HG03354 (cell line): Measurements from ENCODE around the gene PLA2G2C.

Experiments
- ATAC-seq: cut with Tn5 transposase; IDR thresholded peaks from one replicate; pipeline ENCODE4 v1.9.1; 2021; ENCODE audit warnings: mild to moderate bottlenecking; ENCODE audit not compliant: unreplicated experiment, poor library complexity, severe bottlenecking

PLA2G2C gene

DNA sequence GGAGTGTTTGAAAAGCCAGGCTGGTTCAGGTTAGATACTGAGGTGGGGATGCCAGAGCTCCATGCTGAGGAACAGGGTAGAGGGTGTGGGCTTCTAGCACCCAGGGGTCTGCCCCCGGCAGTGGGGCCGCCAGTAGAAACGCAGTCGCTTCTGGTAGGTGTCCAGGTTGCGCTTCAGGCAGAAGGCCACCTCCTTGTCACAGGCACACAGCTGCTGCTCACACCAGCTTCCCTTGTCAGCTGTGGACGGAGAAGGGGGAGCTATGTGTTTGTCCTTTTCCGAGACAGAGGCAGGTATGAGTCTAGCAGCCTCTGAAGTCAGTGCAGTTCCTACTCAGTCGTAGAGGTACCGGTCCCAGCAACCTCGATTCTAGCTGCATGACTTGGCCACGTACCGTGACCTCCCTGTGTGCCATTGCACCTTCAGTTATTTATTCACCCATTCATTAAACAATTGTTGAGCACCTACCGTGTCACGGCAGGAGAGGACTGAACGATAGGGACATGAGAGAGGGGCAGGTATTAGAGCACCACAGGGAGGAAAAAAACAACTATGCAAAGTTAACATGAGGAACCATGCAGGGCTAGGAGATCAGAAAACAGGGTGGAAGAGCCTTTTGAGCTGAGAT is 72.2 kb downstream of the PLA2G2C start:
- ATAC-seq, result no peak
